GM20000 (cell line): ENCODE results near the gene CLCF1.
A peak's percentile ranks its signal among the peaks of the same experiment; 100 is the strongest.

Experiments
- DNase-seq: peaks from one replicate; pipeline ENCODE4 v3.0.0; 2012; ENCODE audit warnings: low spot score
- CTCF ChIP-seq: IDR thresholded peaks from 2 replicates; pipeline ENCODE4 v1.5.1; 2012; ENCODE audit warnings: mild to moderate bottlenecking, control low read depth; ENCODE audit errors: extremely low read depth, missing control alignments

Gene CLCF1

DNA sequence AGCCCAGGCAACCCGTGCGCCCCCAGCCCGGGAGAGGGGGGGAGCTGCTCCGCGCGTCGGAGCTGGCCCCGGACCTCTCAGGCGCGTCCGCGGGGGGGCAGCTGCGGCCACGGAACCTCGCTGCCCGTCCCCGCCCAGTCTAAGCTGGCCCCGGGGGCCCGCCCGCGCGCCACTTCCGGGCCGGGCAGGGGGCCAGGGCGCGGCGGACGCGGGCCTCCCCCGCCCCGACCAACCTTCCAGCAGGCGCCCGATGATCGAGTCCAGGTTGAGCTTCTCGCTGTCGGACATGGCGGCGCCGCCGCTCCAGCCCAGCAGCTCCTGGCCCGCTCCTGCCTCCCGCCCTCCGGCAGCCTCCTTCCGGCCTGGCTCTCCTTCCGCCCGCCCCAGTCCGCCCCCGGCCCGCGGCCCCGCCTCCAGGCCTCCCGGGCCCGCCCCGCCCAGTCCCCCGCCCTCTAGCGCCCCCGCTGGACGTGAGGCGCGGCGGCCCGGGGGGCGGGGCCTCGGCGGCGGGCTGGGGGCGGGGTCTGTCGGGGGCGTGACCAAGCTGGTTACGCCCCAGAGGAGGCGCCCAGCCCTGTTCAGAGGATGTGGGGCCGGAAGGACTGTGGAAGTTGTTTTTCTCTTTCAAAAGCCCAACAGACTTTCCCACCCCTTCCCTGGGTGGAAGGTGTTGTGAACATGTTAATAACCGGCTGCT, 28.2 kb upstream of the CLCF1 start, which contains the start of gene PPP1CA:
TSS of gene PPP1CA (minus strand) at position 364 of the 697 bp plus-strand sequence. CDS start at position 288, 76 bp downstream.
- TF ChIP-seq CTCF, result peak; percentile 19
- DNase-seq, result peak; percentile 100

DNA sequence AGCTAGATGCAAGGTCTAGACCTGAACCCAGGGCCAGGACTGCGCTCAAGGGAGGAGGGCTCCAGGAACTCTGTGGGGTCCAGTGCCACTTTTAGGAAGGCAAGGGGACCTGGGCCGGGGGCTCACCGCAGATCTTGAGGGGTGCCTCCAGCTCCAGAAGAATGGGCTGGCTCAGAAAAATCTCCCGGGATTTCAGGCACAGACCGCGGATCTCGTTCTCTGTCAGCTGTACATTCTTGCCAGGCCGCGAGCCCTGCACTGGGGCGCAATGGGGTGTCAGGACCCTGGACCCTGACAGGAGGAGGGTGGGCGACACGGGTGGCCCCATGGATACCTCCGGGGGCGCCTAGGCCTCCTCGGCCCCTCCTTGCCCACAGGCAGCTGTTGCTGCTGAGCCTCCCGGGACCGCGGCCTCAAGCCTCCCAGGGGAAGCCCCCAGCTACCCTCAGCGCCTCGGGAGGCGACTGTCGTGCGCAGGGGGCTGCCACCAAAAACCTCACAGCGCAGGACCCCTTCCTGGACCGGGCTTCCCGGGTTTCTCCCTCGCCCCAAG, 27.6 kb upstream of the CLCF1 start:
- peak; percentile 51 for DNase-seq
- no peak for TF ChIP-seq CTCF

DNA sequence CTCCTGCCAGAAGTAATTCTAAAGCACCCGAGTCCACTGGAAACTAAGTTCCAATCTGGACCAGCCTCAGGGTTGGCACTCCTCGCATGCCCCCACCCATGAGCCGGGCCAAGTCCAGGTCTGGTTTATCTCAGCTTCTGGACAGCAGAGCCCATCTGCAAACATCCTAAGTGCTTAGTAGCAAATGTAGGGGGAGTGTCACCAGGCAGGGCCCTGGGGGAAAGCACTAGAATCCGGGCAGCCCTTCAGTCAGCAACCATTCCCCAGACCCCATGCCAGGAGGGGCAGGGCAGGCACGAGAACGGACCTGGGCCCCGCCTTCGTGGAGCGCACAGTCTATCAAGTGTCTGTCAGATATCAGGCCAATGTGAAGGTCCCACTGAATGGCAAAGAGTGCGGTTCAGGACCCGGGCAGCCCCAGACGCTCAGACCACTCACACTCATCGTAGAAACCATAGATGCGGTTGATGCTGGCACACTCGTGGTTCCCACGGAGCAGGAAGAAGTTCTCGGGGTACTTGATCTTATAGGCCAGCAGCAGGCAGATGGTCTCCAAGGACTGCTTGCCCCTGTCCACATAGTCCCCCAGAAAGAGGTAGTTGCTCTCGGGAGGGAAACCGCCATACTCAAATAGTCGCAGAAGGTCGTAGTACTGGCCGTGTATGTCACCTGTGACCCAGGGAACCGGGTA, 27.0 kb upstream of the CLCF1 start:
- no peak for TF ChIP-seq CTCF
- DNase-seq, result peak; percentile 21

- no peak for TF ChIP-seq CTCF
- DNase-seq, result no peak
Observed at GRCh38 chr11:67398661-67399563, 25.5 kb upstream of the CLCF1 start.

DNA sequence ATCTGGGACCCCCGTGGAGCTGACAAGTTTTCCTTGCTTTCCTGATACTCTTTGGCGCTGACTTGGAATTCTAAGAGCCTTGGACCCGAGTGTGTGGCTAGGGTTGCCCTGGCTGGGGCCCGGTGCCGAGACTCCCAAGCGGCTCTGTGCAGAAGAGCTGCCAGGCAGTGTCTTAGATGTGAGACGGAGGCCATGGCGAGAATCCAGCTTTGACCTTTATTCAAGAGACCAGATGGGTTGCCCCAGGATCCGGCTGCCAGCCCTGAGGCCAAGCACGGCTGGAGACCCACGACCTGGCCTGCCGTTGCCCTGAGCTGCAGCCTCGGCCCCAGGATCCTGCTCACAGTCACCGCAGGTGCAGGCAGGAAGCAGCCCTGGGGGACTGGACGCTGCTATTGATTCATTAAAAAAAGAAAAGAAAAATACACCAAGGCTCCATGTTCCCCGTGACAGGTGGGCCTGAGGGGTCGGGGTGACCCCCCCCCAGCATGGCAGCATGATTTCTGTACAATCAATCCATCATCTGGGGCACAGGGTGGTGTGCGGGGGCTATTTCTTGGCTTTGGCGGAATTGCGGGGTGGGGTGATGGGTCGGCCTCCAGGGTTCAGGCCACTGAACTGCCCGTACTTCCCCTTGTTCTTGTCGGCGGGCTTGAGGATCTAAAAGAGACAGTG, 24.7 kb upstream of the CLCF1 start:
- TF ChIP-seq CTCF, result no peak
- no peak for DNase-seq

DNA sequence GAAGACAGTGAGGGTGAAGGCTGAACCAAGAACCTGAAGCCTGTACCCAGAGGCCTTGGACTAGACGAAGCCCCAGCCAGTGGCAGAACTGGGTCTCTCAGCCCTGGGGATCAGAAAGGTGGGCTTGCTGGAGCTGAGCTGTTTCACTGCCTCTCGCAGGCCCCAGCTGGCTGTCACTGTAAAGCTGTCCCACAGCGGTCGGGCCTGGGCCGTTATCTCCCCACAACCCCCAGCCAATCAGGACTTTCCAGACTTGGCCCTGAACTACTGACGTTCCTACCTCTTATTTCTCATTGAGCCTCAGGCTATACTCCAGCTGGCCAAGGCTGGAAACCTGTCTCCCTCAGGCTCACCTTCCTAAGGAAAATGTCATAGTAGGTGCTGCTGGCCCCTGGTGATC, 24.1 kb upstream of the CLCF1 start:
- no peak for TF ChIP-seq CTCF
- DNase-seq, result no peak
